GM18873 (cell line): ENCODE data around the gene UBALD2.
"Not testable (repeated sequence)": the region's sequence is repeated elsewhere in the genome, so short reads cannot be mapped to it uniquely, and the experiment has no call there.

Experiments
- ATAC-seq: cut with Tn5 transposase; IDR thresholded peaks from one replicate; pipeline ENCODE4 v1.9.1; 2021; ENCODE audit warnings: mild to moderate bottlenecking, moderate library complexity, moderate number of reproducible peaks; ENCODE audit not compliant: unreplicated experiment, low FRiP score

The UBALD2 gene

DNA sequence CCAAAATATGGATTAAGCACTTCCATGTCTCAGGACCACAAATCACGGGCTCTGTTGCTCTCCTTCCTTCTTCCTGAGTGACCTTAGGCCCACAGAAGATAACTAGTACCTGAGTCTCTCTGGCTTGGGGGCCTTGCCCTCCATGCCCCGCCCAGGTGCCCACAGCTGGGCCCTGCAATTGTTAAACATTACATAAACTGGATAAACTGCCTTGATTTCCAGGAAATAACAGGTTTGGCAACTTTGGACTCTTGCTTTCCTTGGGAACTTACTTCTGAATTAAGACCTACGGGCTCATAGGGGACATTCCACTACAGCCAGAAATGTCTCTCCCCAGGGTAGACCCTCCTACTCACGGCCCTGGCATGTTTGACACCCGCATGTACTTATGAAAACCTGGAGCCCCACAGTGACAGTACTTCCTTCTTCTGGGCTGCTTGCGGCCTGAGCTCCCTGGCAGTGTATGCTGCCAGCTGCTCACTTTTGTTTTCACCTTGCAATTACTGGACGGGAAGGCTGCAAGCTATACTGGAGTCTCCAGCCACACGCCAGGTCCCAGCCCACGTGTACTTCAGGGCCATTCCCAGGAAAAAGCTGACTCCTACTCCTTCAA lies 2.3 kb upstream of the UBALD2 start:
- no peak for ATAC-seq

DNA sequence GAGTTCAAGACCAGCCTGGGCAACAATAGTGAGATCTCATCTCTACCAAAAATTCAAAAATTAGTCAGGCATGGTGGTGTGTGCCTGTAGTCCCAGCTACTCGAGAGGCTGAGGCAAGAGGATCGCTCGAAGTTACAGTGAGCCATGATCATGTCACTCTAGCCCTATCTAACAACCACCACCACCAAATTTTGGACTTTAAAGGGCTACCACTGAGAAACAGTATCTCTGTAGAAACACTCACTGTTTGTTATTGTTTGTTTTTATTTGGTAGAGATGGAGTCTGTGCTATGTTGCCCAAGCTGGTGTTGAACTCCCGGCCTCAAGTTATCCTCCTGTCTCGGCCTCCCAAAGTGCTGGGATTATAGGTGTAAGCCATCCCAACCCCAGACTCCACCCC lies 1.3 kb upstream of the UBALD2 start:
- ATAC-seq: no peak

DNA sequence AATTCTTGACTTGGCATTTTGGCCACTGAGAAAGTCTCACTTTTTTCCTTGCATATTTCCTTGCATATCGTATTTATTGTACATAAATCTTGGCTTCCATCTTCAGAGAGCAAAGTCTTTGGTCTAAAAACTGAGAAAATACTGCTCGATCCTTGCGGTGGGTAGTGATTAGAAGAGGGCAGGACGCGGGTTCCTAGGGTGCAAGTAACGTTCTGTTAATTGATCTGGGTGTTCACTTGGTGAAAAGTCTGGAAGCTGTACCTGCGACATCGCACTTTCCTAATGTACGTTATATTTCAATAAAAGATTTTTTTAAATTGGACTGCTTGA lies 758 bp upstream of the UBALD2 start:
- no peak for ATAC-seq

DNA sequence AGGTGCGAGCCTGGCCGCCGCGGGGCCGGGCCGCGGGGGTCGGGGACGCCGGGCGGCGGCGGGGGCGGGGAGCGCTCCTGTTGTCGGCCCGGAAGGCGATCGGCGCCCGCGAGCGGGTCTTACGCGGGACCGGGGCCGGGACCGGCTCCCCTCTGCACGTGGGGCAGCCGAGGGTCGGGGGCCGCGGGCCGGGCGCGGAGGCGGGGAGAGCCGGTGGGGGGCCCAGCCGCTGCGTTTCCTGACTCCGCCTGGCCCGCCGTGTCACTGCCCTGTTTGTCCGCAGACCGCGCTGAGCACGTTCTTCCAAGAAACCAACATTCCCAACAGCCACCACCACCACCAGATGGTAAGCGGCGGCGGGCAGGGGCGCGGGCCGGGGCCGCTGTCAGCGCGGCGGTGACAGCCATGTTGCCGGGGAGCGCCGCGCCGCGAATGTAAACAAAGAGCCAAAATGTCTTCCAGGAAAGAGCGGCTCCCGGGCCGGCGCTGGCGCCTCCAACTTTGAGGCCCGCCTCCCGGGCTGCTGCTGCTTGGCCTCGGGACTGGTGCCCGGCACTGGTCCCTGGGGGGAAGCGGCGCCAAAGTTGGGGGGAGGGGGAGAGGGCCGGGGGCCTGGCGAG lies 586 bp downstream of the UBALD2 start:
- ATAC-seq: no peak

DNA sequence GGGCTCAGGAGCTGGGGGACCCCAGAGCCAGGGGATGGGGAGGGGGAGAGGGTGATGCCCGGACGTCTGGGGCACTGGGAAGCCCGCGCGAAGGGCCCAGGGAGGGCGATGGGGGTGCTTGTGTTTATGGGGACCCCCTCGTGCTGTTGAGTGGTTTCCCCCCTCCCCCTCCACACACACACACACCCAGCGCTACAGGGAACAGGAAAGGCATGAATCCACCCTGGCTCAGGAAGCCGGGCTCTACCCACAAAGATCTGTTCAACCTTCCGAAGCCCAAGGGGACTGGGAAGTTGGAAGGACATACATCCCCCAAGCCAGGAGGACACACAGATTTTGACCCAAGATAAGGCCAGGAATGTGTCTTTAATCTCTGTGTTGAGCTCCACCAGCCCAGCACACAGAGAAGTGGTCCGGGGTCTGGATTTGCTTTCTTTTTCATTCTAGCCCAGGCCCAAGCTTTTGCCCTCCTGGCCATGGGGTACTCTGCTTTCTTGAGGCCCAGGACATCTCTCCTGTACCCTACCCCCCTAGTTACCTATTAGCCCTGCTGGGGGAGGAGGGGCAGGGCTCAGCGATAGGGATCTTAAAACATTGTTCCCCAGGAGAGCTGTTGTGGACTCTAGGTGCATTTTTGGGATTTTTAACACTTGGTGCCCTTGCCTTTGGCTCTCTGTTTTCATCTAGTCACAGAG lies 1.2 kb downstream of the UBALD2 start:
- ATAC-seq: no peak

DNA sequence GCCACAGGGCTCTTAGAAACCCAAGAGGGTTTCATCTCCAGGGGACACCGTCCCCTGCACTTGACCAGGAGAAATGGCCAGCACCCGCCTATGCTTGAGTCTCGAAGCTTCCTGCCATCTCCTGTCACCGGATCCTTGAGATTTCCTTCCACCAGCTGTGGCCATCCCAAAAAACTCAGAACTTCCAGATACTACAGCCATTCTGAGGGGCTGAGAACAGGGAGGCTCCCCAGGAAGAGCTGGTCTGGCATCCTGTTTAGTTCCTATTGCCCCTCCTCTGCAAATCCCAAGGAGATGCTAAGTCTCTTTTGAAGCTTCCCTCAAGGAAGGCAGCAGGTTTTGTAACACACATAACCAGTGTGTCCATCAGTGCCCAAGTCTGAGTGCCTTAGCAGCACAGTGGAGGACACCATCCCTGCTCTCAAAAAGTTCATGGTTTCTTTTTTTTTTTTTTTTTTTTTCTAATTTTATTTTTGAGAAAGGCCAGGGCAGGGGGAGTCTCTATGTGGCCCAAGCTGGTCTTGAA lies 2.0 kb downstream of the UBALD2 start:
- no peak for ATAC-seq

DNA sequence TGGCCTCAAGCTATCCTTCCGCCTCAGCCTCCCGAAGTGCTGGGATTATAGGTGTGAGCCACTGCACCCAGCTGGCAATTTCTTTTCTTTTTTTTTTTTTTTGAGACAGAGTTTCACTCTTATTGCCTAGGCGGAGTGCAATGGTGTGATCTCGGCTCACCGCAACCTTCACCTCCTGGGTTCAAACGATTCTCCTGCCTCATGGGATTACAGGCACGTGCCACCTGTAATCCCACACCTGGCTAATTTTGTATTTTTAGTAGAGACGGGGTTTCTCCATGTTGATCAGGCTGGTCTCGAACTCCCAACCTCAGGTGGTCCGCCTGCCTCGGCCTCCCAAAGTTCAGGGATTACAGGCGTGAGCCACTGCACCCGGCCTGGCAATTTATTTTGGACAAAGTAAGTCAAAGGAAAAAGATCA lies 2.4 kb downstream of the UBALD2 start:
- ATAC-seq: not testable (repeated sequence)

DNA sequence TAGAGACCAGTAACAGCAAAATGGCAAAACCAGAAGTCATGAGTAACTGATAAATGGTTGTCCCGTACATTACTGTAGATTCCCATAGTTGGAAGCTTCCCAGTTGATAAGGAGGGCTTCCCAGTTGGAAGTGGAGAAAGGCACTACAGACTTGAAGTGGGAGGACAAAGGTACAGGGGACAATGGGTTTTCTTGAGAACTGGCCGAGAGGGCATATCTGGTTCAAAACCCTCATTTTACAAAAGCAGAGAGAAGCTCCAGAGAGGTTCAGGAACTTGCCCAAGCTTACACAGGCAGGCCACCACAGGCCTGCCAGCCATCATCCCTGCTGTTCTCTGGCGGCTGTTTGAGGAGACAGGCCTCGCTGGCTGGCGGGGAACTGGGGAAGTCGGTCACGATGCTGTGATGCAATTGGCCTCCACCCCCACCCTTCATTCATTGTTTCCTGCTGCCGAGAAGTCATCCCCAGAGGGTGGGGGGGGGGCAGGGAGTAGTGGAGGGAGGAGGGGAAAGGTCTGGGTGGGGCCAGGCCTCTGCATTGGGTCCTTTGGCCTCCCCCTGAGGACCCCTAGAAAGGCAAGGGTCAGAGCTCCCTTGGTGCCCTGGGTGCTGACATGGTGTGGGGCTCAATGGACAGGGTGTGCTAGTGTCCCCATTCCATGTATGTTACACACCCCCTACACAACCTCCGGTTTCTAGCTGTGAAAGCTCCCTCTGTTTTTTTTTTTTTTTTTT lies 3.0 kb downstream of the UBALD2 start:
- no peak for ATAC-seq

DNA sequence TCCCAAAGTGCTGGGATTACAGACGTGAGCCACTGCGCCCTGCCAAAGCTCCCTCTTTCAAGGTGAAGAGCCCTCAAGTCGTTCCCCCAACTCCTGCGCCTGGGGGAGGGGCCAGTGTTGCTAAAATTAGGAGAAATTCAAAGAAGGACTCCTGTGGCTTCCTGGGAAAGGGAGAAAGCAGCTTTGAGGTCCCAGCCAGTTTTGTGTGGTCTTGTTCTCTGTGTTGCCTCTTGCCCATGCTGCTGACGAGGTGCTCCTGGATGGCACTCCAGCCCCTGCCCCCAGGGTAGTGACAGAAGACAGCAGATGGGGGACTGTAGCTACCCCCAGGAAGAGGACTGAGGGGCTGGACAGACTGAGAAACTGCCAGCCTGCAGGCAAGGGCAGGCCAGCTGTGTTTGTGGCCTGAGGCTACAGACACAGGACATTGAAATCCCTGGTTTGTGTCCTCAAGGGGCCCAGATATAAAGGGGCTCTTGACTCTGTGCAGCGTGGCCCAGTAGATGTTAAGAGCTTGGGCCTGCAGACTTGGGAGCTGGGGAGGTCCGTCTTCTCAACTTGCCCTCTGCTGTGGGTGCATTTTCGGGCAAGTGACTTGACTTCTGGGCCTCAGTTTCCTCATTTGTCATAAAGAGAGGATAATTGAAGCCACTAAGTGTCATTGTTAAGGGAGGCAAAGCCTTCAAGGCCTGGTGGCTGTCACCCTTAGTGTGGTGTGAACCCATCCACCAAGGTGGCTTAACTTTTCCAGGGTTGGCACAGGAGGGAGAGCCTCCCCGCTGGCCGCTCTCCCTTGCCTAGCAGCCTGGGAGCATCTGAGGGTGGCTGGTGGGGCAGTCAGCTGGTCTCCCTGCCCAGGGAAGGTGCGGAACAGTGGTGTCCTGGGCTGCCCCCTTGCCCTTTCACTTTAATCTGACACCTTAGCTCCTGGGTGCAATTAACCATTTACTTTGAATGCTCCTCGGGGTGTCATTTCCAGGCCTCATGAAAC lies 4.1 kb downstream of the UBALD2 start:
- no peak for ATAC-seq

DNA sequence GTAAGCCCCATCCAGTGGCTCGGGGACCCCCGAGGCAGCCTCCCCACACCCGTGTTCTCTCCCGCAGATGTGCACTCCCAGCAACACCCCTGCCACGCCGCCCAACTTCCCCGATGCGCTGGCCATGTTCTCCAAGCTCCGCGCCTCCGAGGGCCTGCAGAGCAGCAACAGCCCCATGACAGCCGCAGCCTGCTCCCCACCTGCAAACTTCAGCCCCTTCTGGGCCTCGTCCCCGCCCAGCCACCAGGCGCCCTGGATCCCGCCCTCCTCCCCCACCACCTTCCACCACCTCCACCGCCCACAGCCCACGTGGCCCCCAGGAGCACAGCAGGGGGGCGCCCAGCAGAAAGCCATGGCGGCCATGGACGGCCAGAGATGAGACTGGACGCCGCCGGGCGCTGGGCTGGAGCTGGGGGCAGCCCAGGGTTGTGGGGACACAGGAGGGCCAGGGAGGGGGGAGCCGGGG lies 5.0 kb downstream of the UBALD2 start:
- no peak for ATAC-seq

DNA sequence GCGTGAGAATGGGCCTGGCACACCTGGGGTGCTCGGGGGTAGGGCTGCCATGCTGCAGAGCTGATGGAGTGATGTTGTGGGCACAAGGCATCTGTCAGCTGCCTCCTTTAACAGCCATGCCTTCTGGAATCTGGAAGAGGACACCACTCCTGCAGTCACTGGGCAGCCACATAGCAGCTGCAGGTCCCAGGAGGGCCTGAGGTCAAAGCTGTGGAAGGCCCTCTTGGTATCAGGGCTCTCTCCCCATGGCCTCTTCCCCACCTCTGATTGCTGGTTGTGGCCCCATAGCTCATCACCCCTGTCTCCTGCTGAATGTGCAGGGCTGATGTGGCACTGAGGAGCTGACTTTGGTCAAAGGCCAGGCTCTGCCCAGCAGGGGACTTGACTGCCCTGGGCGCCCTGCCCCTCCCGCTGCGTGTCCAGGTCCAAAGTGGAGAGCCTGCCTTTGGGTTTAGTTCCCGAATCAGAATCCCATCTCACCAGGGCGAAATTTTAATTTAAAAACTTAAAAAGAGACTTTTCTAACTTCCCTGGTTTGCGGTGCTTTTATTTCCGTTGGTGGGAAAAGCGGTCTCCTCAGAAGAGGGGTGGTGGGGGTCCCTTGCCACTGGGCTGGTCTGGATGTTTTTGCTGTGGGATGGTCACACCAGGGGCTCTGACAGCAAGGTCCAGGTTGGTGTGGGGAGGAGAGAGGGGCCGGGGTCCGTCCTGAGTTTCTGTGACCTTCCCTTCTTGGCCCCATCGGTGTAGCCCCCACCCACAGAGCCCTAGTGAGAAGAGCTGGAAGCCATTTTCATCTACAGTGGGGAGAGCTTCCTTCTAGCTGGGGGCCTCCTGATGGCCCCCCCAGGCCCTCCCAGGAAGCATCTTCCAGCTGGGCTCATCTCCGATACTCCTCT lies 5.9 kb downstream of the UBALD2 start:
- no peak for ATAC-seq

DNA sequence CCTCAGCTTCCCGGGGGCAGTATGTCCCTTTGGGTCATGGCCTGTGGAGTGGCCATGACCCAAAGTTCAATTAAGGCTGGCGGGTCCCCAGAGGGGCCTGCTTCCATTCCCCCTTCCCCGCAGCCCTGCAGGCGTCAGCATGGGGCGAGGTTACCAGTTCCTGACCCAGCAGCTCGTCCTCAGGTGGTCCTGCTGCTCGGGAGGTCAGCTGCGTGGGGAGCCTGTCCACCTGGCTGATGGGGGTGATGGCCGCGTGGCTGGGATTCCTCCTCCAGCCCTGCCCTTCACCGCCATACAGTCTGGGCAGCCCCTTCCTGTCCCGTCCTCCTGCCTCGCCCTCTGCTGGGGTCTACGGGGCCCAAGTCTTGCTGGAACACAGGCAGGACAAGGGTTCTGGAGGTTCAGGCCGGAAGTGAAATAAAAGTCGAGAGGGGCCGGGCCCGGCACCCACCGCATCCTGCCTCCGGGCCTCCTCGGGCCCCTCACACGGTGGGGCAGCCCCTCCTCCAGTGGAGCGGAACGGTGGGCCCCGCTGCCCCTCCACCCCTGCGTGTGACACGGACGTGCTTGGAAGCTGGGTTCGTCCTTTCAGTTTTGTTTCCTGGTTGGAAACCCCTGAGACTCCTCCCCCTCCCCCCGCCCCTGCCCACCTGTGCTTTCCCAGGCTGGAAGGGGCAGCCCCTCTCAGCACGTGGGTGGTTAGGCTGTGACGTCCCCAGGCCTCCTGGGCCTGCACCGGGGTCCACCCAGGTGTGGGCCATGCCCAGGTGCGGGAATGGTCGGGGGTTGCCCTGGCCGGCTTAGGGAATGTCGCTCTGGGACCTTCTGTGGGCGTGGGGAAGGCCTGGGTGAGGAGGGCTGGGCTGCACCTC lies 6.8 kb downstream of the UBALD2 start:
- peak; percentile 46 for ATAC-seq

DNA sequence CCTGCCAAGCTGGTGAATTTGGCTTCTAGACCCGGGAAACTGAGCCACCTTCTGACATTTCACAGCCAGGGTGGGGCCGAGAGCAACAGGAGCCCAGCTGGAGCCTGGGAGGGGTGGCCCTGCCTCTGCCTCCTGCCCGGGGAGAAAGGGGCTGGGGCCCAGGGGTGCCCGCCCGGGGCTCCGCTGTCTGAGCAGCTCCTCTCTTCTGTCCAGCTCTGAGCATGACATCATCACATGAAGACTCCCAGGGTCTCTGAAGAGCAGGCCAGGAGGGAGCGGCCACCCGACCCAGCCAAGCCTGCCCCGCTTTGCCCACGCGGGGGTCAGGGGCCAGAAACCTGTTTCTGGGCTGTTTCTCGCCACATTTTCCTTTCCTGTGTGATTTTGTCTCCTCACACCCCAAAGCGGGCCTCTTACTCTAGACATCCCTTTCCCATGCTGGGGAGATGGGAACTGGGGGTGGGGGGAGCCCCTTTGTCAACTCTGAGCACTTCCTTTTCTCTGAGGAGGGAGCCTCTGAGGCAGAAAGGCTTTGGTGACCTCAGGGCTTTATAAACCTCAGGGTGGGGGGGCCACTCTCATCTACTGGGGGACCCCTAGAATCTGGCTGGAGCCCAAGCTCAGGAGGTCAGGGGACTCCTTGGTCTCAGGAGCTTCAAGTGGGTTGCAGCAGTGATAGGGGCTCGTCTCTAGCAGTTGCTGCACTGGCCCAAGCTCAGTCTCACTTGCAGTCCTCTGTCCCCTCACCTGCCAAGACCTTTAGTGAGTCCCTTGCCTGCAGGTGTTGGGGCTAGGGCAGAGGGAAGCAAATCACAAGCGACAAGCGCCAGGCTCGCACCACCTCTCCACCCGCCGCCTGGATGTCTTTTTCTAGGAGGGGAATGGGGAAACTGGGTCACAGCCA lies 7.6 kb downstream of the UBALD2 start:
- peak; percentile 1 for ATAC-seq

DNA sequence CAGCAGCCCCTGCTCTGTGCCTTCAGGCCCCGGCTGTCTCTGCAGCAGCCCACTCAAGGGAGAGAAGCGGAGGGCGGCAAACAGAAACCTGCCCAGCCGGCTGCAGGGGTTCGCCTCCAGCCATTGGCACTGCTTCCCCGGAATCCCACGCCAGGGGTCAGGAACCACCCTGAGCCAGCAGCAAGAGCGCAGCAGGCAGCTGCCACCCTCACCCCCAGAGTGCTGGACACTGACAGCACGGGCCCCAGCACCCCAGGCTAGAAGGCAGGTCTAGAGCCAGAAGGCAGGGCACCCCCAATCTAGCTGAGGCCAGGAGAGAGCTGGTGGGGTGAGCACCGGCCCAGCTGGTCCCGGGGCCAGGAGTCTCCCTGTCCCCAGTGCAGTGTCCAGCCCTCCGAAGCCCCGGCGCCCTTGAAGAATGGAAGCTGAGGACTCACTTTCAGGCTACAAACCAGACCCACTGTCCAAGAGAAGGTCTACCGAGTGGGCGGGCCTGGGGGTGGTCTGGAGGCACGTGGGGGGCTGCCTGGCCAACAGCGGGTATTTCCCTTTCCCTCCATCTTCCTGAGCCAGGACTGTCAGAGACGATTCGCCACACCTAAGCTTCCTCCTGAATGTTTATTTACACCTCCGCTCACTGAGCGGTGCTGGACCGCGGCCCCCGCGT lies 8.4 kb downstream of the UBALD2 start:
- no peak for ATAC-seq

DNA sequence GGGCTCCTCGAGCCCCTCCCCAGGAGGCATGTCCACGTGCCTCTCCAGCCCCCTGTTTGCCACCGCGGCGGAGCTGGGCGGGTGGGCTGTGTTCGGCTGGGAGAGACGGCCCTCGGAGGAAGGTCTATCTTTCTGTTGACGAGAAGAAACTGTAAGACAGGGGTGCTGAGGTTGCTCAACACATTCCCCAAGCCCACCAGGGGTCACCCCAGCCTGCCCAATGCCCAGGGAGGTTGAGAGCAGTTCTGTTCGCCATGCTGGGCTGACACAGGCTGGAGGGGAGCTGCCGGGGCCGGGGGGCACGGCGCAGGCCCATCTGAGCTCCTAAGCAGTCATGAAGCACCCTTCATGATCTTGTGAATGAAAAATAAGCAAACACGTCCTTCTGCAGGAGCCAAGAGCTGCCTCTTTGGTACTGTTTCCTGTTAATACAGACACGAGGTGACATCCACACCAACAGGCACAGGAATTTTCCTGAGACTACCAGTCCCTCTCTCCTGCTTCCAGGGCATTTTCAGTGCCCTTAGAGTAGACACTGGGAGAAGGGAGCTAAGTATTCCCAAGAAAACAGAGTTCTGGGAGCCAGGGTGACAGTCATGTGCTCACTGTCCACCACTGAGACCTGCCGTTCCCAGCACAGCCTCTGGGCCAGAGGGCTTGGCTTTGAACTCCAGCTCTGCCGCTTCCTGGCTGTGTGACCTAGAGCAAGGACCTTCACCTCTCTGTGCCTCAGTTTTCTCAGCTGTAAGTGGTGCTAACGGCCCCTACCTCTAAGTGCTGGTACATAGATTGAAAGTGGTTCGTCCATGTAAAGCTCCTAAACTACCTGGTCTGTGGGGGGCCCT lies 9.2 kb downstream of the UBALD2 start:
- ATAC-seq: no peak
